ENCODE measurements around the gene NPTN. TPM values are rescaled to one million over a fixed set of nuclear protein-coding genes. Genes with fewer than 3 reads are reported as not detected.

The NPTN gene
- total and polyA plus RNA-seq, 9 of the 15 experiments (the other 6 are each of a cell fraction or from before 2014, with no cell fraction given), result 9.6 to 48.5 (median 21.7) TPM

GRCh38 chr15:73564255-73564654 lies 68.9 kb downstream of the NPTN start (continued):
- peak in 2 of 3 experiments; percentile 12 to 25; a peak in 3 of 6 replicates for TF ChIP-seq CTCF (IDR thresholded peaks at IDR 0.05 in 2 of 3, conservative IDR thresholded peaks at IDR 0.05 in 1 of 3; ENCODE audit: insufficient read depth in 2 of 3, low read depth in 1 of 3, low read length in 3 of 3)
- no peak for TF ChIP-seq ARID3A (IDR thresholded peaks at IDR 0.05; ENCODE audit: borderline replicate concordance, low read depth, low read length)
- peak; percentile 21; the same call in 1 of the 2 replicates for TF ChIP-seq HMBOX1 (IDR thresholded peaks at IDR 0.05)
- no peak for TF ChIP-seq TAF1 (IDR thresholded peaks at IDR 0.05; ENCODE audit: control insufficient read depth, extremely low read depth, insufficient read depth, low read length, severe bottlenecking)
- no peak for TF ChIP-seq PCBP1 (IDR thresholded peaks at IDR 0.05; ENCODE audit: low read depth, low read length, poor library complexity, severe bottlenecking)
- TF ChIP-seq EP400 (IDR thresholded peaks at IDR 0.05), result peak; percentile 35; the same call in 1 of the 2 replicates
- TF ChIP-seq TAL1 (IDR thresholded peaks at IDR 0.05), result peak; percentile 36; the same call in 1 of the 2 replicates
- TF ChIP-seq KDM1A (IDR thresholded peaks at IDR 0.05), result no peak
- TF ChIP-seq MAX (CRISPR knock-in tag; IDR thresholded peaks at IDR 0.05), result peak; percentile 75
- peak; percentile 68 for TF ChIP-seq CBFA2T2 (conservative IDR thresholded peaks at IDR 0.05)
- TF ChIP-seq ZNF592 (IDR thresholded peaks at IDR 0.05), result peak; percentile 42; the same call in 1 of the 2 replicates
- no peak for TF ChIP-seq TRIM28 (IDR thresholded peaks at IDR 0.05)
- peak; percentile 84 for TF ChIP-seq CBFA2T3 (IDR thresholded peaks at IDR 0.05)
- TF ChIP-seq YBX1 (IDR thresholded peaks at IDR 0.05), result no peak
- no peak for TF ChIP-seq GATA2 (CRISPR knock-in tag; IDR thresholded peaks at IDR 0.05)
- TF ChIP-seq CCAR2 (IDR thresholded peaks at IDR 0.05; ENCODE audit: low read depth, low read length), result no peak
- no peak for TF ChIP-seq TRIM24 (IDR thresholded peaks at IDR 0.05)
- TF ChIP-seq TCF3 (CRISPR knock-in tag; IDR thresholded peaks at IDR 0.05), result peak; percentile 76
- no peak for TF ChIP-seq KAT8 (IDR thresholded peaks at IDR 0.05; ENCODE audit: low read depth)
- TF ChIP-seq E2F4 (CRISPR knock-in tag; IDR thresholded peaks at IDR 0.05; ENCODE audit: low read depth), result no peak
